ENCODE data around the gene EML1.

- no peak for TF ChIP-seq CTCF (conservative IDR thresholded peaks at IDR 0.05; ENCODE audit: low read depth, low read length)
- TF ChIP-seq EZH2 (IDR thresholded peaks at IDR 0.05; ENCODE audit: low read length, unreplicated experiment): no peak
- TF ChIP-seq EZH2phosphoT487 (IDR thresholded peaks at IDR 0.05; ENCODE audit: borderline replicate concordance, low read length): no peak
Measured at GRCh38 chr14:99883866-99884650, 90.8 kb downstream of the EML1 start.

All from PC-3 (cell line).